Right ventricle myocardium inferior (tissue), 1 donor: ENCODE results near the gene PLPP4. TPM values are rescaled to one million over a fixed set of nuclear protein-coding genes. Genes with fewer than 3 reads are reported as not detected.

Source experiments
- ATAC-seq: fragments of 200-7000 bp; cut with Tn5 transposase; one replicate; pipeline ENCODE4 v1.9.1; 2020; ENCODE audit warnings: mild to moderate bottlenecking, moderate library complexity
- DNase-seq: peaks from one replicate; pipeline ENCODE4 v3.0.0; 2021; ENCODE audit errors: missing footprints
- intact Hi-C: fragments of 100-400 bp; cut with DNase I; formaldehyde crosslinking; loops from one replicate; pipeline ENCODE4 v1.11.0; 2022
- total RNA-seq: library from RNA; stranded (reverse); fragmentation: NEBNext Ultra II Directional; extraction: Animal tissue kit (Norgen Biotek cat#: 25700); gene quantifications from one replicate; pipeline ENCODE4 v1.2.1, GENCODE V29; 2021
- donor health status: DM: no; HTN: yes; CAD: no; lungs with severe emphysema.

Gene PLPP4
- total RNA-seq, 1 donor from 2014 or later: not detected

GRCh38 chr10:120588311-120588710 lies 131.3 kb downstream of the PLPP4 start:
- DNase-seq (no peak), ATAC-seq (no peak)
- intact Hi-C loops: no loop called here

- intact Hi-C loops: no loop called here
- ATAC-seq (no peak), DNase-seq (no peak)
Measured at GRCh38 chr10:120593693-120594092, 136.7 kb downstream of the PLPP4 start.

DNA sequence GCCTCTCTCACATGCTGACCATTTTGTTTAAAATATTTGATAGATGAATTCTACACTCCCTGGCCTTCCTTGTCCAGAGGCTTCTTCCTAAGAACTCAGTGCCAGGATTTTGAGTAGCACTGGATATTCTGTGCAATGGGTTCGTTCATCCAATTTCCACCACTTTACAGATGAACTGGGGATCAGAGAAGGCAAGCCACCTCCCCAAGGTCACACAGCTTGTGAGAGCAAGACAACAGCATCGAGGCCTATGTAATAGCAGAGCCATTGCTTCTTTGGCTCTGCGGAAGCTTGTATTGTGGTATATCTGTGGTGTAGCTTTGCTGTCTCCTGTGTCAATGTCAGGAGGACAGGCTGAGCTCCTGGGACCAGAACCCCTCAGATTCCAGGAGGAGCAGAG lies 140.9 kb downstream of the PLPP4 start:
- no peak for ATAC-seq
- intact Hi-C loops: no loop called here
- DNase-seq: no peak

- intact Hi-C loops: no loop called here
- ATAC-seq: no peak
Measured at GRCh38 chr10:120598386-120598785, 141.4 kb downstream of the PLPP4 start.

DNA sequence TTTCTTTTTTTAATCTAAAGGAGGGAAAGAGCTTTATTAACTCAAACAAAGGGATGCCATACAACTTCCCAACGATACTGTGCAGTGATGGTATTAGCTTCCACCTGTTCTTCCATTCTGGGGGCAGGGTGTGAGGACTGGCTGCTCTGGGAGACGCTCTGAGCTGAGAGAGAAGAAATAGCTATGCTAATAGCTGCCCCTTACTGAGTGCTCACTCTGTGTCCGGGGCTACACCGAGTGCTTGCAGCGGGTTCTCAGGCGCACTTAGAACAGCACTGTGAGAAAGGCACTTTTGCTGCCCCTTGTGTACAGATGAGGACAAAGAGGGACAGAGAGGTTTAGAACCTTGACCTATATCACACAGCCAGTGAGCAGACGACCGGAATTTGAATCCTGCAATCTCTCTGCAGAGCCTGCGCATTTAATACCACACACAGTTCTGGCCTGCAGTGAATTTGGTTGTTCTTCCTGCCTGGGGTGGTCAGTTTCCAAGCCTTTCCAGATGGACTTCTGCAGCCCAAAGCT lies 142.2 kb downstream of the PLPP4 start:
- DNase-seq: no peak
- intact Hi-C loops: no loop called here
- no peak for ATAC-seq

More at GRCh38 chr10:120598386-120598785, 141.4 kb downstream of the PLPP4 start:
- no peak for DNase-seq

- no peak for ATAC-seq
- intact Hi-C loops: no loop called here
- no peak for DNase-seq
Measured at GRCh38 chr10:120600871-120601649, 144.0 kb downstream of the PLPP4 start.

GRCh38 chr10:120601999-120602398 lies 145.0 kb downstream of the PLPP4 start:
- intact Hi-C loops: no loop called here
- ATAC-seq (no peak), DNase-seq (no peak)

DNA sequence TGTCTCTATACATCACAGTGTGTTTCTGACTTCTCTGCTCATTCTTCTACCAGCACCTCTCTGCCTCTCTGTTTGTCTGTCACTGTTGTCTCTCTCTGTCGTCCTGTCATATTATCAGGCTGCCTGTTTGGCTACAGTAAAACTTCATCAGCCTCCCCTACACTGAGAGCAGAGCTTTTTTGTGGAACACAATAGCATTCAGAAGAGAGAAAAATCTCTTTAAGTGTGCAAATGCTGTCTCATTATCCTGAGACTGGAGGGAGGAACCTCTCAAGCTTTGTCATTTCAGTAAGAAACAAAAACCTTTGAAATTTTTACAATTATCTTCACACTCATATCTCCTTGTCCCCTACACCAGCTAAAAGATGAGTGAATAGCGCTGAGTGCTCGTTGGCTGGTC lies 148.4 kb downstream of the PLPP4 start:
- no peak for ATAC-seq
- intact Hi-C loops: no loop called here
- no peak for DNase-seq

GRCh38 chr10:120606051-120606764 lies 149.2 kb downstream of the PLPP4 start:
- no peak for ATAC-seq
- intact Hi-C loops: no loop called here
- DNase-seq: no peak

GRCh38 chr10:120607016-120607709 lies 150.1 kb downstream of the PLPP4 start:
- intact Hi-C loops: no loop called here
- no peak for ATAC-seq
- DNase-seq: no peak

DNA sequence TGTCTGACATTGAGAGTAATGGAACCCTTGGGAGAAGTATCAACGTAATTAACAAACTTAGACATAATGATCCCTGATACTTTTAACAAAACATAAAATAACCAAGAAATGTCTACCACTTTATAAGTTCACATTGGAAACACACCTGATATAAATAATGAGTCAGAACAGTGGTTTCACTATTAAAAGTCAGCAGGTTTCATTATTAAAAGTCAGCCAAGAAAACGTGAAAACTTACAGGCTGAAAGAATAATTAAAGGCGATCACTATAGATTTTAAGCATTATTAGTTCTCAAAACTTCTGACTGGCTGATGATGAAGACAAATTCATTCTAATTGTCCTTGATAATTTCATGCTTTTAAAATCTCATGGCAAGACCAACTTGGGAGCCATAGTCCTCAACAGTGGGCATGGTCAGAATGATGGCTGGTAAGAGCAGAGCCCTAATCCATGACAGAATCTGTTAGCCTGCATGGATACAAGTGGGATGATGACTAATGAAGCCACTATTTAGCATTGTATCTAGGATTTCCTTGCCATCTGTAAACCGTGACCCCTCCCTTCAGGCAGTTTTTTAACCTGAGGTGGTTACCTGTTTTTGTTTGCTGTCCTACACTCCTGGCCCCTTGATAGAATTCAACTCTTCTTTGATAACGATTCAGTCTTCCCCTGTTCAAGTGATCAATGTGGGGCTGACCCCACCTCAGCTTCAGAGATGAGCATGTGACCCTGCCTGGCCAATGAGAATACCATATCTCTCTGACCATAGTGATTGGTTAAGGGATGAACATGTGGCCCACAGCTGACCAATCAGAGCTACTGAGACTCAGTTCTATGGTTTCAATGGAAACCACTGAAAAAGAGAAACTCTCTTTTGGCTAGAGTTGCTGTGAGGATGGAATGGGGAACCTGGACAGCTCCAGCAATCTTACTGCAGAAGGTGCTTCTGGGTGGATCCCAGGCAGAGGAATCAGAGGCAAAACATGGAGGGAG lies 151.0 kb downstream of the PLPP4 start:
- ATAC-seq (no peak), DNase-seq (no peak)
- intact Hi-C loops: no loop called here

- no peak for DNase-seq
- intact Hi-C loops: no loop called here
- ATAC-seq: no peak
Measured at GRCh38 chr10:120609006-120609405, 152.0 kb downstream of the PLPP4 start.

- ATAC-seq (no peak), DNase-seq (no peak)
- intact Hi-C loops: no loop called here
Measured at GRCh38 chr10:120610791-120611190, 153.8 kb downstream of the PLPP4 start.

GRCh38 chr10:120612756-120613155 lies 155.7 kb downstream of the PLPP4 start:
- intact Hi-C loops: no loop called here
- ATAC-seq: no peak
- no peak for DNase-seq

GRCh38 chr10:120613180-120613579 lies 156.2 kb downstream of the PLPP4 start:
- DNase-seq (no peak), ATAC-seq (no peak)
- intact Hi-C loops: no loop called here

GRCh38 chr10:120614680-120615079 lies 157.7 kb downstream of the PLPP4 start:
- ATAC-seq (no peak), DNase-seq (no peak)
- intact Hi-C loops: no loop called here

DNA sequence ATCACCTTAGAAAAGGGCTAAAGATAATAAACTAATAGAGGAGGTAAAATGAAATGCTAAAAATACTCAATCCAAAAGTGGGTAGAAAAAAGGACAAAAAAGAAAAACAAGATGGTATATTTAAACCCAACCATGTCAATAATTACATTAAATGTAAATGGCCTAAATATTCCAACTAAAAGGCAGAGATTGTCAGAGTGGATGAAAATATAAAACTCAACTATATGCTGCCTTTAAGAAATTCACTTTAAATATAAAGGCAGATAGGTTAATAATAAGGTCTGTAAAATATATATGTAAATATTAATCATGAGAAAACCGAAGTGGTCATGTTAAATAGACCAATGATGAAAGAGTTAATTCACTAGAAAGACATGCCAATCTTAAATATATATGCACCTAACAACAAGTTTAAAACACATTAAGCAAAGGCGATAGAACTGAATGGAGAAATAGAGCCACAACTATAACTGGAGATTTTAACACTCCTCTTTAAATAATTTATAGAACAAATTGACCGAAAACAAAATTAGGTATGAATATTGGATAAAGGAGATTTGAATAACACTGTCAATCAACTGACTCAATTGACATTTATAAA lies 159.4 kb downstream of the PLPP4 start:
- intact Hi-C loops: no loop called here
- ATAC-seq (no peak), DNase-seq (no peak)

GRCh38 chr10:120628197-120628596 lies 171.2 kb downstream of the PLPP4 start:
- intact Hi-C loops: no loop called here
- no peak for DNase-seq
- no peak for ATAC-seq
